Neural progenitor cell (in vitro differentiated cells): ENCODE data around the gene RDM1. TPM values are rescaled to one million over a fixed set of nuclear protein-coding genes. Genes with fewer than 3 reads are reported as not detected.

Experiments used
- DNase-seq: peaks from one replicate; pipeline ENCODE4 v3.0.0-alpha.2; 2016; ENCODE audit warnings: low spot score
- H2AFZ ChIP-seq: fragments of 200-600 bp; sonication (generic); replicated peaks from 2 replicates; pipeline ENCODE4 v1.6.1; 2016; ENCODE audit warnings: antibody characterized with exemption
- H3F3A ChIP-seq: fragments of 200-600 bp; sonication (generic); 2 replicates; pipeline ENCODE4 v1.6.1; 2016; ENCODE audit warnings: antibody characterized with exemption, low read depth
- H3K27ac ChIP-seq: fragments of 200-600 bp; sonication (generic); 2 replicates; pipeline ENCODE4 v1.5.1; 2016; ENCODE audit warnings: mild to moderate bottlenecking
- H3K27me3 ChIP-seq: fragments of 200-600 bp; sonication (generic); 2 replicates; pipeline ENCODE4 v1.6.1; 2016; ENCODE audit warnings: mild to moderate bottlenecking, moderate library complexity
- H3K36me3 ChIP-seq: fragments of 200-600 bp; sonication (generic); 2 replicates; pipeline ENCODE4 v1.5.1; 2016
- H3K4me1 ChIP-seq: fragments of 200-600 bp; sonication (generic); 2 replicates; pipeline ENCODE4 v1.6.1; 2016; ENCODE audit warnings: mixed run types
- H3K4me2 ChIP-seq: fragments of 200-600 bp; sonication (generic); 2 replicates; pipeline ENCODE4 v1.6.1; 2016
- H3K4me3 ChIP-seq: fragments of 200-600 bp; sonication (generic); 2 replicates; pipeline ENCODE4 v1.5.1; 2016
- H3K79me2 ChIP-seq: fragments of 200-600 bp; sonication (generic); 2 replicates; pipeline ENCODE4 v1.6.1; 2016; ENCODE audit warnings: low read depth
- H3K9ac ChIP-seq: fragments of 200-600 bp; sonication (generic); 2 replicates; pipeline ENCODE4 v1.6.1; 2016
- H3K9me3 ChIP-seq: fragments of 200-600 bp; sonication (generic); 2 replicates; pipeline ENCODE4 v1.5.1; 2016; ENCODE audit warnings: low read depth
- H4K20me1 ChIP-seq: fragments of 200-600 bp; sonication (generic); 2 replicates; pipeline ENCODE4 v1.6.1; 2016; ENCODE audit warnings: low read depth
- H3K27ac Mint-ChIP-seq: 3 replicates; pipeline ENCODE4 v1.8.0; 2021; ENCODE audit warnings: mixed read lengths
- H3K27me3 Mint-ChIP-seq: 2 replicates; pipeline ENCODE4 v1.8.0; 2022; ENCODE audit warnings: low read depth, mild to moderate bottlenecking, inconsistent platforms, moderate library complexity, mixed read lengths; ENCODE audit not compliant: insufficient read depth
- H3K36me3 Mint-ChIP-seq: 3 replicates; pipeline ENCODE4 v1.8.0; 2021; ENCODE audit warnings: mixed read lengths
- H3K4me1 Mint-ChIP-seq: 3 replicates; pipeline ENCODE4 v1.8.0; 2021; ENCODE audit warnings: mixed read lengths
- H3K4me3 Mint-ChIP-seq: 3 replicates; pipeline ENCODE4 v1.8.0; 2021; ENCODE audit warnings: mild to moderate bottlenecking, moderate library complexity, mixed read lengths
- H3K9me3 Mint-ChIP-seq: 3 replicates; pipeline ENCODE4 v1.8.0; 2020; ENCODE audit warnings: mixed read lengths
- EZH2 ChIP-seq: fragments of 200-600 bp; sonication (generic); IDR thresholded peaks from 2 replicates; pipeline ENCODE4 v1.6.1; 2017; ENCODE audit warnings: antibody characterized with exemption, mild to moderate bottlenecking, moderate library complexity
- EZH2phosphoT487 ChIP-seq: fragments of 200-600 bp; sonication (generic); IDR thresholded peaks from 2 replicates; pipeline ENCODE4 v1.6.1; 2017; ENCODE audit warnings: antibody characterized with exemption
- total RNA-seq: library from RNA; depleted of rRNA; stranded (reverse); fragments of >200 nt; gene quantifications from 2 replicates; pipeline ENCODE4 v1.2.3, GENCODE V29; 2015; ENCODE audit warnings: low replicate concordance
- TF ChIP-seq, protein P1 (sequence below): fragments of 200-600 bp; sonication (generic); IDR thresholded peaks from 2 replicates; pipeline ENCODE4 v1.5.1; 2017; ENCODE audit warnings: antibody characterized with exemption, mild to moderate bottlenecking

Gene RDM1
- total RNA-seq, 1 donor from 2014 or later: 28.8 TPM

DNA sequence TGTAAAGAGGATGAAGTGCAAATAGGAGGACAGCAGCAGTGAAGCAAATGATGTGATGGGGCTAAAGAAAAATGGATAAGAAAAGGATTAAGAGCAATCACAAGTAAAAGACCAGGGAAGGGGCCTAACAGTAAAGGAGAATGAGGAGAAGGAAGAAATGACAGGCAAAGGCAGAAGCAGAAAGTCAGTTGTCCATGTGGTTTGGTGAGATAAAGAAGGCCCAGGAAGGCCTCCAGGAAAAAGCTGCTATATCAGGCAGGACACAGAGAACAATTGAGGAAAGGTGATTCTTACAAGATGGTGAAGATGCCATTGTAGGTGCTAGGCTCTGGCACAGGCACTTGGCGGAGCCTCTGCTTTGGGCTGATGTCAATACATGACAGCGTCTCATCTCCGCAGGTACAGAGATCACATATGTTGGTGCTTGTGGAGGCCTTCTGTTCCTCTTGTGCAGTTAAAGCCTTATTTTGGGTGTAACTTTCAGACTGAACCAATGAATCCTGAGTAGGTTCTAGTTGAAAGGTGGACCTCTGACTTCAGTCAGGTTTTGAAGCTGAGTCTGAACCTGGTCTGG lies 18.1 kb downstream of the RDM1 start:
- Mint-ChIP-seq H3K4me1 (peaks cover 11% of the 10 kb centered on the region), H3K9me3 (peaks cover 23% of the 10 kb centered on the region)
- no peak overlapping the region for H3K27ac ChIP-seq

DNA sequence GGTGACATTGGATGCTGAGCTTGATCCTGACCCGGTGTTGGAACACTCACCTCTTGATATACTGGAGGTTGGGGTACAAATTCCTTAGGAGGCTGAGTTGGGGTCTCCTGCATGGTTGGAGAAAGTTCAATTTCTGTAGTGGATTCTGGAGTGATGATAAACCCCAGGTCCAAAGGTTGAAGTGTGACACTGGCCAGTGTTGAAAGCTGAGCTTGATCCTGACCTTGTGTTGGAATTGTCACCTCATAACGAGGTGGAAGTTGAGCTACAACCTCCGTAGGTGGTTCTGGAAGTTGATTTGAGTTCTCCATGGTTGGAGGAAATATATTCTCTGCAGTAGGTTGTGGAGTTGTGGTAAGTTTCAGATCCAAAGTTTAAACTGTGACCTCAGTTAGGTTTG lies 21.2 kb downstream of the RDM1 start:
- no peak for TF ChIP-seq EZH2phosphoT487
- TF ChIP-seq EZH2: no peak
- TF ChIP-seq, protein P1, sequence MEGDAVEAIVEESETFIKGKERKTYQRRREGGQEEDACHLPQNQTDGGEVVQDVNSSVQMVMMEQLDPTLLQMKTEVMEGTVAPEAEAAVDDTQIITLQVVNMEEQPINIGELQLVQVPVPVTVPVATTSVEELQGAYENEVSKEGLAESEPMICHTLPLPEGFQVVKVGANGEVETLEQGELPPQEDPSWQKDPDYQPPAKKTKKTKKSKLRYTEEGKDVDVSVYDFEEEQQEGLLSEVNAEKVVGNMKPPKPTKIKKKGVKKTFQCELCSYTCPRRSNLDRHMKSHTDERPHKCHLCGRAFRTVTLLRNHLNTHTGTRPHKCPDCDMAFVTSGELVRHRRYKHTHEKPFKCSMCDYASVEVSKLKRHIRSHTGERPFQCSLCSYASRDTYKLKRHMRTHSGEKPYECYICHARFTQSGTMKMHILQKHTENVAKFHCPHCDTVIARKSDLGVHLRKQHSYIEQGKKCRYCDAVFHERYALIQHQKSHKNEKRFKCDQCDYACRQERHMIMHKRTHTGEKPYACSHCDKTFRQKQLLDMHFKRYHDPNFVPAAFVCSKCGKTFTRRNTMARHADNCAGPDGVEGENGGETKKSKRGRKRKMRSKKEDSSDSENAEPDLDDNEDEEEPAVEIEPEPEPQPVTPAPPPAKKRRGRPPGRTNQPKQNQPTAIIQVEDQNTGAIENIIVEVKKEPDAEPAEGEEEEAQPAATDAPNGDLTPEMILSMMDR: no peak
- Histone ChIP-seq H3K9ac (no peak overlapping the region), H4K20me1 (no peaks in the 10 kb centered on the region), H3K4me1 (no peaks in the 10 kb centered on the region), H3K27me3 (no peaks in the 10 kb centered on the region), H3K79me2 (no peaks in the 10 kb centered on the region), H3K36me3 (no peaks in the 10 kb centered on the region), H3K4me3 (no peak overlapping the region), H2AFZ (no peak overlapping the region), H3F3A (no peaks in the 10 kb centered on the region), H3K4me2 (no peak overlapping the region), H3K9me3 (no peaks in the 10 kb centered on the region), H3K27ac (no peak overlapping the region)
- Mint-ChIP-seq H3K4me3 (no peak overlapping the region), H3K4me1 (no peaks in the 10 kb centered on the region), H3K27ac (no peak overlapping the region), H3K36me3 (no peaks in the 10 kb centered on the region), H3K9me3 (peaks cover 8% of the 10 kb centered on the region), H3K27me3 (peaks cover 4% of the 10 kb centered on the region)
- DNase-seq: no peak

More for the DNA sequence above, 18.1 kb downstream of the RDM1 start:
- peaks cover 2% of the 10 kb centered on the region for H3K36me3 Mint-ChIP-seq
- Histone ChIP-seq H4K20me1 (no peaks in the 10 kb centered on the region), H3K36me3 (no peaks in the 10 kb centered on the region), H3K4me3 (no peak overlapping the region), H3K9ac (no peak overlapping the region), H3K4me2 (no peak overlapping the region), H3K27me3 (no peaks in the 10 kb centered on the region), H2AFZ (no peak overlapping the region), H3K9me3 (no peaks in the 10 kb centered on the region), H3F3A (no peaks in the 10 kb centered on the region), H3K79me2 (no peaks in the 10 kb centered on the region), H3K4me1 (no peaks in the 10 kb centered on the region)
- H3K27ac Mint-ChIP-seq: no peak overlapping the region
- H3K27me3 Mint-ChIP-seq: peaks cover 7% of the 10 kb centered on the region
- TF ChIP-seq, protein P1: no peak
- TF ChIP-seq EZH2phosphoT487 (no peak), EZH2 (no peak)
- no peak for DNase-seq
- H3K4me3 Mint-ChIP-seq: no peak overlapping the region

- Histone ChIP-seq H3F3A (no peaks in the 10 kb centered on the region), H3K4me2 (no peak overlapping the region)
Measured at GRCh38 chr17:35907691-35908090, 22.9 kb downstream of the RDM1 start.

More at GRCh38 chr17:35907691-35908090, 22.9 kb downstream of the RDM1 start:
- Mint-ChIP-seq H3K4me3 (no peak overlapping the region), H3K27me3 (peaks cover 4% of the 10 kb centered on the region), H3K36me3 (no peaks in the 10 kb centered on the region), H3K4me1 (no peaks in the 10 kb centered on the region), H3K9me3 (no peaks in the 10 kb centered on the region), H3K27ac (no peak overlapping the region)
- no peaks in the 10 kb centered on the region for H3K79me2 ChIP-seq
- no peaks in the 10 kb centered on the region for H3K9me3 ChIP-seq
- no peak overlapping the region for H2AFZ ChIP-seq
- H3K4me1 ChIP-seq: no peaks in the 10 kb centered on the region
- no peak overlapping the region for H3K4me3 ChIP-seq
- no peaks in the 10 kb centered on the region for H4K20me1 ChIP-seq
- no peak overlapping the region for H3K27ac ChIP-seq
- H3K9ac ChIP-seq: no peak overlapping the region
- no peak for TF ChIP-seq EZH2phosphoT487
- TF ChIP-seq, protein P1: no peak
- TF ChIP-seq EZH2: no peak
- no peak for DNase-seq
- no peaks in the 10 kb centered on the region for H3K27me3 ChIP-seq
- H3K36me3 ChIP-seq: no peaks in the 10 kb centered on the region
